Effector CD8-positive, alpha-beta T cell (primary cell): ENCODE data around the gene ZBTB49.
"Not testable (repeated sequence)": the region's sequence is repeated elsewhere in the genome, so short reads cannot be mapped to it uniquely, and the experiment has no call there.

Experiments used
- DNase-seq: peaks from one replicate; lab custom pipeline; 2025; lab: John Stamatoyannopoulos, UW
- total RNA-seq, 4 experiments: gene quantifications; one replicate each; lab custom pipeline; 2026; lab: John Stamatoyannopoulos, UW

The ZBTB49 gene, protein sequence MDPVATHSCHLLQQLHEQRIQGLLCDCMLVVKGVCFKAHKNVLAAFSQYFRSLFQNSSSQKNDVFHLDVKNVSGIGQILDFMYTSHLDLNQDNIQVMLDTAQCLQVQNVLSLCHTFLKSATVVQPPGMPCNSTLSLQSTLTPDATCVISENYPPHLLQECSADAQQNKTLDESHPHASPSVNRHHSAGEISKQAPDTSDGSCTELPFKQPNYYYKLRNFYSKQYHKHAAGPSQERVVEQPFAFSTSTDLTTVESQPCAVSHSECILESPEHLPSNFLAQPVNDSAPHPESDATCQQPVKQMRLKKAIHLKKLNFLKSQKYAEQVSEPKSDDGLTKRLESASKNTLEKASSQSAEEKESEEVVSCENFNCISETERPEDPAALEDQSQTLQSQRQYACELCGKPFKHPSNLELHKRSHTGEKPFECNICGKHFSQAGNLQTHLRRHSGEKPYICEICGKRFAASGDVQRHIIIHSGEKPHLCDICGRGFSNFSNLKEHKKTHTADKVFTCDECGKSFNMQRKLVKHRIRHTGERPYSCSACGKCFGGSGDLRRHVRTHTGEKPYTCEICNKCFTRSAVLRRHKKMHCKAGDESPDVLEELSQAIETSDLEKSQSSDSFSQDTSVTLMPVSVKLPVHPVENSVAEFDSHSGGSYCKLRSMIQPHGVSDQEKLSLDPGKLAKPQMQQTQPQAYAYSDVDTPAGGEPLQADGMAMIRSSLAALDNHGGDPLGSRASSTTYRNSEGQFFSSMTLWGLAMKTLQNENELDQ
- 20.8 to 31.7 (median 26.4) reads per million in 4 experiments for total RNA-seq

GRCh38 chr4:4289941-4290850 is at the start of gene ZBTB49, which contains the start of gene LYAR:
ZBTB49 (plus strand) TSS chr4:4290251; CDS start chr4:4299946, 9,695 bp downstream.
LYAR (minus strand) TSS chr4:4290154; CDS start chr4:4283742, 6,412 bp downstream.
- peak; percentile 97 for DNase-seq

DNA sequence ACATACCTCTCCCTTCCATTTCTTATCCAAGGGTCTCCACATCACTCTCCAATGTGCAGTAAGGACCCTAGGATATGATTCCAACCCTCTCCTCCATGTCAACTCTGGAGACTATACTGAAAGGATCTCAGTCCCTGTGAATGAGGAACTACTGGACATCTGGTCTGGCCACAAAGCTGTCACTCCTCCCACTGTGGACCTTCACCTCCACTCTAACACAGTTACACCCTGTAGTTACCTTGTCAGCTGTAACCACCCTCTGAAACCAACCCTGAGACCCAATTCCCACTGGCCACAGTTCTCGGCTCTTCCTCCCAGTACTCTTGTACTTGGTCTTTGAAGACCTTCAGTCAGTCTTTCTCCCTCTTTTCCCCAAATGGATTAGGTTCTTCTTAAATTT is 44.9 kb upstream of the ZBTB49 start:
- DNase-seq, result no peak

DNA sequence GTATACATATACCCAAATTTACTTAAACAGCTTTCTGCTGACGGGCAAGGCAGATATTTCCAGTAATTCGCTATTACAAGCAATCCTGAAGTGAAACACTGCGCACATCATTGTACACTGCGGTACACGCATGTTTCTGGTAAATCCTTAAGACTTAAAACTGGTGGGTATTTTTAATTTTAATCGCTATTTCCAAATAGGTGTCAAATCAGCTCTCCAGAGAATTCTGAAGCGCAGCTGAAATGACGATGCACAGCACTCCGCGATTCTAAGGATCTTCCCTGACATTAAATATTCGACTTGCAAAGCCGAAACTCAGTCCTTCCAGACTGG is 42.4 kb upstream of the ZBTB49 start:
- no peak for DNase-seq

- peak; percentile 80 for DNase-seq
Observed at GRCh38 chr4:4248029-4248884, 41.8 kb upstream of the ZBTB49 start, which contains the start of gene TMEM128. TMEM128 (minus strand) TSS chr4:4248223; CDS start chr4:4248202, 21 bp downstream.

- no peak for DNase-seq
Observed at GRCh38 chr4:4248885-4249203, 41.2 kb upstream of the ZBTB49 start.

- not testable (repeated sequence) for DNase-seq
Observed at GRCh38 chr4:4249342-4249741, 40.7 kb upstream of the ZBTB49 start.

DNA sequence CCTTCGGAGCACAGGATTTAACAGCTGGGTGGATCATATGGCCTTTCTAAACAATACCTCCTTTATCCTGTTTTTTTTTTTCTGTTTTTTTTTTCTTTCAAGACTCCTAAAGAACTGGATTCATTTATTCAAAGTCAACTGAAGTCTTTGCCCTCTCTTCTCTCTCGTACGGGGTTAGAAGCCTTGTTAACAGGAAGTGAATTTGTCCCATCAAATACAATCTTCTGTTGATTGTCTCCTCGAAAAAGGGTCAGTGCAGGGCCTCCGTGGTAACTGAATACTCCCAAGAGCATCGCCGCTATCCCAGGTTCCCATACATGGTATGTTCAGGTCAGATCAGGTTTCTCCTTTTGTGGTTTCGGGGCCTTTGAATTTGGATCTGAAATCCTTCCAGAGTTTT is 40.2 kb upstream of the ZBTB49 start:
- DNase-seq, result no peak

- no peak for DNase-seq
Observed at GRCh38 chr4:4254199-4254598, 35.9 kb upstream of the ZBTB49 start.

DNA sequence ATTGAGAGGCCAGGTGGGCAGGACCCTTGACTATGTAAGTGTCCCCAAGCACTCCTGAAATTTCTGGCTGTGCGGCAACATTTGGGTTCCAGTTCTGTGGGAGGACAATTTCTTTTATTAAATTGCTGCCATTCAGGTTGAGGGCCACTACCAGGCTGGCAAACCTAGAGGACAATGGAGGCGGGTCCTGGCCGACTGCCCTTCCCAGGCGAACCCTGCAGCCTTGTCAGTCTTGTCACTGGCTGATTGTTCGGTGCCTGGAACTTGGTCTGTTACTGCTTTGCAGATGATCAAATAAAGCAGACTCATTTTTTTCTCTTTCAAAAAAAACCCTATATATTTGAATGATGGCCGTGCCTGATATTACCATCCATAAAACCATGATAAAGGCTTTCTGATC is 35.4 kb upstream of the ZBTB49 start:
- DNase-seq, result no peak

GRCh38 chr4:4256799-4257198 is 33.3 kb upstream of the ZBTB49 start:
- DNase-seq, result no peak

DNA sequence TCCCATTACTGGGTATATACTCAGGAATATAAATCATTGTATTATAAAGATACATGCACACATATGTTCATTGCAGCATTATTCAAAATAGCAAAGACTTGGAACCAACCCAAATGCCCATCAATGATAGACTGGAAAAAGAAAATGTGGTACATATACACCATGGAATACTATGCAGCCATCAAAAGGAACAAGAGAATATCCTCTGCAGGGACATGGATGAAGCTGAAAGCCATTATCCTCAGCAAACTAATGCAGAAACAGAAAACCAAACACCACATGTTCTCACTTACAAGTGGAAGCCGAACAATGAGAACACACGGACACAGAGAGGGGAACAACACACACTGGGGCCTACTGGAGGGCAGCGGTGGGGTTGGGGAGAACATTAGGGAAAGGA is 32.3 kb upstream of the ZBTB49 start:
- not testable (repeated sequence) for DNase-seq

DNA sequence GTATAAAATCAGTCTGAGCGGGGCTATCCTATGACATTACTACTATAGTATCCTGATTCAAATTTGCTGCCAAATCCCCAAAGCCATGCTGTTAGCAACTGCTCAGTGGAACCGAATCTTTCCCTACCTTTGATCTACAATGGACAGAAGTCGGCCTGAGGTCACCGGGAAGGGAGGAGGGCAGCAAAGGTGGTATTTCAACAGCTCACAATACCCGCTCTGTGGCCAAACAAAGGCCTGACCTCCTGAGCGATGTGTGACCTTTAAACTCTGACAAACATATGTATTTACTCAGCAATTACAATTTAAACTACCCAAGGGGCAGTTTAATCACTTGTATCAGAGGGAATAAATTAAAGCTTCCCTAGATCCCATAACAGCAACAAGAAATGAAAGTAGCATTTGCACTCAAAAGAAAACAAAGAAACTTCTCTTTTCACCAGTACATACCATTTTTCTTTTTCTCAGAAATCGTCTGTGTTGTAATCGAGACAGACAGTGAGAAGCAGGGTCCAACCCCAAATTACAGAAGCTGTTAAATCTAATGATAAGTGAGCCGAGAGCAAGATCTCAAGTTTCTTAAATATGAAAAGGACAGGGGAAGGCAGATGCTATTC is 30.5 kb upstream of the ZBTB49 start:
- no peak for DNase-seq

DNA sequence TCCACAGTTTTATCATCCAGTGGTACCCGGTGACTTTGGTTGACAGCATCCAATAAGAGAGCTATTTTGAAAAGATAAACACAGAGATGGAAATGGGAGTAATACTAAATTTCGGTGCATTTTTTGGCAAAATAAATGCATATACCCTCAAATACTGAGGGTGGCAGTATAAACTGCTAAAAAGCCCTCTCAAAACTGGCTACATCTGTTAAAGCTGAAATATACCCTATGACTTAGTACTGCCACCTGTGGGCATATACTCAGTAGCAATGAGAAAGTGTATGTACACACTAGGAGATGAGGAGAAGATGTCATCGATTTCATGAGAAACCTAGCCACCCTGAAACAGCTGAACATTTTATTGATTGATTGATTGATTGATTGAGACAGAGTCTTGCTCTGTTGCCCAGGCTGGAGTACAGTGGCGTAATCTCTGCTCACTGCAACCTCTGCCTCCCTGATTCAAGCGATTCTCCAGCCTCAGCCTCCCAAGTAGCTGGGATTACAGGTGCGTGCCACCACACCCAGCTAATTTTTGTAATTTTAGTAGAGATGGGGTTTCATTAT is 29.8 kb upstream of the ZBTB49 start:
- no peak for DNase-seq

DNA sequence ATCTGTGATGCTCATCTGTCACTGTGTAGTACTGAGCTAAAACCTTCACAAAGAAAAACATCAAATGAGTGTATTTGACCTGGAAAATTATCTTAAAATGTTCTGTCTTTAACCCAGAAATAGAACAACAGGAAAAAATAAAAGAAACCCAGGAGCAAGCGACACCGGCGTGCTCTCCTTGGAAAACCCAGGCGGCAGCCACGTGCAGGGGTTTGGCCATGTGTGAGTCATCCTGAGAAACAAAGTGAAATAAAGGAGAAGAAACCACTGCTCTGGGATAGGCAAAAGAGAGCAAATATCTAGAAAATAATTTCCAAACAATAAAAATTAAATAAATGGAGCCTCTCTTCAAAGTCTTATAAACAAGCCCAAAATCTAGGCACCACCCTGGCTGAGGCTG is 22.1 kb upstream of the ZBTB49 start:
- no peak for DNase-seq

- DNase-seq, result no peak
Observed at GRCh38 chr4:4268776-4269175, 21.3 kb upstream of the ZBTB49 start.

DNA sequence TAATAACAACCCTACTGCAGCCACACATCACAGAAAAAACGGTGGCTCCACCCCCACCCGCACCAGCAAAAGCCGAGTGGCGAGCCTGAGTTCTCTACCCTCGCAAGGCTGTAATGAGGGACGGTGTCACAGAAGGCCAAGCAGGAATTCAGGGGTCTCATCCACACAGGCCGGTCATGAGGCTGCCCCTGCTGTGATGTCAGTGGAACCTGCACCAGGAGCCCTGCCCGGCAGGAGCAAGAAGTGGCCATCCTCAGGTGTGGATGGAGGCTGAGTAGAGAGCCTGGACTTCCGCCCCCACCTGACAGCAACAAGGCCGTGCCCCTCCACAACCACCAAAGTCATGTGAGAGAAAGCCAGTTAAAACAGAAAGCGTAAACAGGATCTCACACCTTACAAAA is 20.7 kb upstream of the ZBTB49 start:
- no peak for DNase-seq

DNA sequence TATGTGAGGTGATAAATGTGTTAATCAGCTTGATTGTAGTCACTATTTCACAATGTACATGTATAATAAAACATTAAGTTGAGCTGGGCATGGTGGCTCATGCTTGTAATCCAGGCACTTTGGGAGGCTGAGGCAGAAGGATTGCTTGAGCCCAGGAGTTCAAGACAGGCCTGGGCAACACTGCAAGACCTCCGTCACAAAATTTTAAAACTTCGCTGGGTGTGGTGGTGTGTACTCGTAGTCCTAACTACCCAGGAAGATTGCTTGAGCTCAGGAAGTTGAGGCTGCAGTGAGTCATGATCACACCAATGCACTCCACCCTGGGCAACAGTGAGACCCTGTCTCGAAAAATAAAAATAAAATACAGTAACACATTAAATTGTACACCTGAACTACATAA is 20.2 kb upstream of the ZBTB49 start:
- no peak for DNase-seq

- no peak for DNase-seq
Observed at GRCh38 chr4:4270529-4270928, 19.5 kb upstream of the ZBTB49 start.

DNA sequence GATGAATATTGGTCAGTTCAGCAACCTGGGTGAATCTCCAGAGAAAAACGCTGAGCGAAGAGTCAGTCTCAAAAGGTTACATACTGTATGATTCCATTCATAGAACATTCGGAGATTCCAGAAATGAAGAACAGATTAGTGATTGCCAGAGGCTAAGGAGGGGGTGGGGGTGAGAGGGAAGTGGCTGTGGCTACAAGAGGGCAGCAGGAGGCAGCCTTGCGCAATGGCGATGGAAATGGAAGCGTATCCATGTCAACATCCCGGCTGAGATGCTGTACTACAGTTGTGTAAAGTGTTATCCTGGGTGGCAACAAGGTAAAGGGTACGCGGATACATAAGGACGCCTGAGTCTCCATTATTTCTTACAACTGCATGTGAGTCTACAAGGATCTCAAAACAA is 18.1 kb upstream of the ZBTB49 start:
- no peak for DNase-seq

DNA sequence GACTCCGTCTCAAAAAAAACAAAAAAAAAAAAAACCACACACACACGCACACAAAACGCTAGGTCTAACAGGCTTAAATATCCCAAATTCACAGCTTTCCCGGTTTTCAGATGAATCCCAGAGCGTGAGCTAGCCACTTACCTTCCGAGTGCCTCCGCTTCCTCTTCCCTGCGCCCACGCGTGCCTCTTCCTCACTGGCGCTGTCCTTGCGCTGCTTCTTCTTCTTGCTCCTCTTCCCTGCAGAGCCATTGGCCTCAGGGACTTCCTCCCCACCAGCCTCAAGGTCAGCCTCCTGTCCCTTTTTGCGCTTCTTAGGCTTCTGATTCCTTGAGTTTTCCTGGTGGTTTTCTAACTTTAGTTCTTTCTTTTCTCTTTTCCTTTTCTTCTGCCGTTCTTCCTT is 15.8 kb upstream of the ZBTB49 start:
- DNase-seq, result no peak
